ENCODE measurements around the gene BRIP1.

The BRIP1 gene

DNA sequence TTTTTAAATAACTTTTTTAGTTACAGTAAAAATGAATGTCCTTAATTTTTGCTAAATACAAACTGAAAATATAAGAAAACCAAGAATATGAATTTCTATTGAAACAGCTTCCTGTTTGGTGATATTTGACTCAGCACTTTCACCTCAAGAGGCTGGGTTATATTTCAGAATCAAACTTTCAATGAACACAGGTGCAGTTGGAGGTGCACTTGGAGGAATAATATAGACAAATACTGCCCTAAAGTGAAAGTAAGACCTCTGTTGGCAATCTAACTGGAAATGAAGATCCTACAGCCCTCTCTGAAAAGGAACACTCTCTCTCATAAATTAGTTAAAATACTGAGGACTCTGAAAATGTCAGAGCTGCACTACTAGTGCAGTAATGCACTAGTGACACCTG lies 106.2 kb downstream of the BRIP1 start:
- no peak for DNase-seq (ENCODE audit: low spot score)

DNA sequence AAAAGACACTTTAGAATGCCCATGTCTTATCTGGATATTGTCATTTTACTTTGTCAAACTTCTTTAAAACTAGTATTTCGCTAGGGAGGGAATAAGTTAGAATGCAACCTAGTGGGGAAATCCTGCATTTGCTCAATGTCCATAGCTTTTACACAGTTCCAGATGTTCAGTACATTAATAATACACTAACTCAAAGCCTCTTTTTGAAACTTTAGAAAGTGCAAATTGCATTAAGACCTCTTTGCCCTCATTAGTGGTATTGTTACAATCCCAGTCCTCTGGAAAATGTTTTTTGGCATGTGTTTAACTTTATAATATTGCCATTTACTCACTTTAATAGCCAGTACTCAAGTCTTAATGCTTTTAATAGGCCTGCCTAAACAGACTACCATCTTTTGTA lies 106.8 kb downstream of the BRIP1 start:
- DNase-seq (ENCODE audit: low spot score) = no peak

DNA sequence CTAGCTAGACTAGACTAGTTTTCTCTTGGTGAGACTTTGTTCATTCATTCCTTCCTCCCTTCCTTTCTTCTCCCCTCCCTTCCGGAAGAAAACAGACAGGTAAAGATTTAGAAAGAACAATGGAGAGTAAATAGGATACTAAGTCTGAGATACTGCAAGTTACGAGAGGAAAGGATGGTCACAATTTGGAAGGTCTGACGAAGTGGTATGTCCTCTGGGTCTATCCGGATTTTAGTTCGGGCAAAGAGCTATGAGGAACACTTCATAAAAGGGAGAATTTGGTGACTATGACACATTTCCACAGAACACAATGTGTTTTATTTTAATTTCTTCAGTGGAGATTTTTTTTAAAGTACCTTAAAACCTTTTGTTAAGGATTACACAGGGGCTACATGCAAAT lies 107.7 kb downstream of the BRIP1 start:
- no peak for DNase-seq (ENCODE audit: low spot score)

GRCh38 chr17:61755078-61755477 lies 108.2 kb downstream of the BRIP1 start:
- DNase-seq (ENCODE audit: low spot score) = no peak

DNA sequence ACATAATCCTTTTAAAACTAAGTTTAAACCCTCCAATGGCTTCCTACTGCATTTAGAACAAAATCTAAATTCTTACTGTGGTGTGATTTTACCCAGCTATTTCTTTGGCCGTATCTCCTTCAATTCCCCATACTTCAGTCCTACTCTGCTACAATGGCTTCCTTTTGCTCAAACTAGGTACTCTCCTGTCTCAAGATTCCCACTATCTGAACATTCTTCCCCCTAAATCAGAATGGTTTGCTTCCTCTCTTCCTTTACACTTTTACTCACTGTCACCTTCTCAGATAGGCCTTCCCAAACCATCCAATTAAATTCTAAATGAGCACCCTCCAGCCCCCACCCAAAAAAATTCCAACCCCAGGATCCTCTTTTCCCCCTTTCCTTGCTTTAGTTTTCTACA lies 109.2 kb downstream of the BRIP1 start:
- DNase-seq (ENCODE audit: low spot score) = no peak

GRCh38 chr17:61753696-61754095 lies 109.6 kb downstream of the BRIP1 start:
- DNase-seq (ENCODE audit: low spot score) = no peak

DNA sequence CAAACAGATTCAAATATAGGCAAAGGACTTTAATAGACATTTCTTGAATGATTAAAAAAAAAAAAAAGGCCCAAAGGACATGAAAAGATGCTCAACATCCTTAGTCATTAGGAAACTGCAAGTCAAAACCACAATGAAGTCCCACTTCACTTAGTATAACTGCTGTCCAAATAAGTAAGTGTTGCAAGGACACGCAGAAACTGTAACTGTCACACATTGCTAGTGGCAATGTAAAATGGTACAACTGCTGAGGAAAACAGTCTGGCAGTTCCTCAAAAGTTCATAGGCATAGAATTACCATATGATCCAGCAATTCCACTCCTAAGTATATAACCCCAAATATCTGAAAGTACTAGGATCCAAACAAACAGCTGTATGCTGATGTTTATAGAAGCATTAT lies 112.7 kb downstream of the BRIP1 start:
- DNase-seq (ENCODE audit: low spot score) = no peak

DNA sequence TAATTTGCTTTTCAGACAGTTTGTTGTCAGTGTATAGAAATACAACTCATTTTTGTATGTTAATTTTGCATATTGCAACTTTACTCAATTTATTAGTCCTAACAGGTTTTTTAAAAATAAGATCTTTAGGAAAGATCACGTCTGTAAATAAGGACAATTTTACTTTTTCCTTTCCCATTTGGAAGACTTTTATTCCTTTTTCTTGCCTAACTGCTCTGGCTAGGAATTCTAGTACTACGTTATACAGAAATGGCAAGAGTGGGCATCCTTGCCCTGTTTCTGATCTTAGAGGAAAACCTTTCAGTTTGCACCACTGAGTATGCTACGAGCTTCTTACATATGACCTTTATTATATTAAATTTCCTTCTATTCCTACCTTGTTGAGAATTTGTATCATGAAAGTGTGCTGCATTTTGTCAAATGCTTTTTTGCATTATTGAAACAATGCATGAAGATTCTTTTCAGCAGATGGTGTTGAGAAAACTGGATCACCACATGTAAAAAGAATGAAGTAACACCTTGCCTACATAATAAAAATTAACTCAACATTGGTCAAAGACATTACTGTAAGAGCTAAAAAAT lies 113.4 kb downstream of the BRIP1 start:
- DNase-seq (ENCODE audit: low spot score) = no peak

GRCh38 chr17:61746248-61746985 lies 116.9 kb downstream of the BRIP1 start:
- DNase-seq (ENCODE audit: low spot score) = no peak

DNA sequence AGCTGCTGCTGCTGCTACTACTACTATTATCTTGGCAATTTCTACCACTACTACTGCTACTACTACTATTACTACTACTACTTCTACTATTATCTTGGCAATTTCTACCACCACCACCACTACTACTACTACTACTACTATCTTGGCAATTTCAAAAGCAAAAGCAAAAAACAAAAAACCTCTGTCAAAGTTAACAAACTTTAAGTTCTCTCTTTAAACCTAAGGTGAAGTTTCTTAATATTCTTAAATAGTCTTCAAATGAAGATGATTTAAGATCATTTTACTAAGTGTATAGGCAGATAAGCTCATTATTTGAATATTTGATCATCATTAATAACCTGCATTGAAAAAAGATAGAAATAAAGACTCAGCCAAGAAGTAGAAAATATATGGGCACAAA lies 118.5 kb downstream of the BRIP1 start:
- DNase-seq (ENCODE audit: low spot score) = no peak

GRCh38 chr17:61744252-61744651 lies 119.1 kb downstream of the BRIP1 start:
- DNase-seq (ENCODE audit: low spot score) = no peak

- no peak for DNase-seq (ENCODE audit: low spot score)
Measured at GRCh38 chr17:61743766-61744165, 119.6 kb downstream of the BRIP1 start.

DNA sequence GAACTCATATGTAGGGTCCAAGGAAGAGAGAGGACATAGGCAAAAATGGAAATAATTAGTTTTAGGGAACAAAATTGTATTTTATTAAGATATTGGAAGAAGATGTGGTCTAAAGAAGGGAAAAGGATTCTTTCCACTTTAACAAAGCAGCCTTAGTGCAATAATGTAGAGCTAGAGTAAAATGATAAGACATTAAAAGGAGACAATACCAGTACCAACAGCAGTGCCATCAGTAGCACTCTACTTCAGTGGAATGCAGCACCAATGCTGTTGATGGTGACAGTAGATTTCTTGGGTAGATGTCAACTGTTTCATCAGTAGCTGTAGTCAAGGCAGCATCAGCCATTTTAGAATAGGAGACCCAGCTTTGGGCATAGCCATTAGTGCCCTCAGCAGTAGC lies 124.3 kb downstream of the BRIP1 start:
- no peak for DNase-seq (ENCODE audit: low spot score)

DNA sequence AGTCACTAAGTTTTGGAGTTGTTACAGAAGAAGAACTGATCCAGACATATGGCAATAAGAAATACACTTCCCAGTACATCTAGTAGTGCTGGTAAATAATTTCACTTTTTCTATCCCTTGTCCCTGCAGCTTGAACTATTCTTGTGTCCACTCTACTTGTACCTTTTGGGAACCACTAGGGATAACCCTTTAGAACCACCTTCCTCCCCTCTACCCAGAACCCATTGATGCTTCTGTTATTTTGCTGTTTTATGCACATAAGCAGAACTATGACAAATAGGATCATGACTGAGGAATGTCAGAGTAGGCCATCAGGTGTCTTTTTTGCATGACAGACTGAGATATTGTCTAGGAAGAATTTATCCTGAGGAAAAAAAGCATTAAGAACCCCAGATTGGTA lies 125.1 kb downstream of the BRIP1 start:
- no peak for DNase-seq (ENCODE audit: low spot score)

DNA sequence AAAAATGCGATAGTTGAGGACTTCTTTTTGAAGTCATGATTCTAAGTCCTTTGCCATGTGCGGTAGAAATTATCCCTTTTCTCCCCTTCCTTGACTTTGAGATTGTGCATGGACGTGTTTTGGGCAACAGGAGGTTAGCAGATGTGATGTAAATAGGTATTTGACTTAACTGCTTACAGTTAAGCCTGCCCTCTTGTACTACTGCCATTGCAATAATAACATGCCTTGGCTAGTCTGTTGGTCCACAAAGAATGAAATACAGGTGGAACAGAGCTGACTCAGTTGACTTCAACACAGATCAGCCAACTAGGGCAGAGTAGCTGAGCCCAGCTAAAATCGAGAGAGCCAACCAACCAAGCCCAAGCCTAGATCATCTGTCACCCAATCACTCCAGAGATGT lies 125.5 kb downstream of the BRIP1 start:
- DNase-seq (ENCODE audit: low spot score) = no peak

DNA sequence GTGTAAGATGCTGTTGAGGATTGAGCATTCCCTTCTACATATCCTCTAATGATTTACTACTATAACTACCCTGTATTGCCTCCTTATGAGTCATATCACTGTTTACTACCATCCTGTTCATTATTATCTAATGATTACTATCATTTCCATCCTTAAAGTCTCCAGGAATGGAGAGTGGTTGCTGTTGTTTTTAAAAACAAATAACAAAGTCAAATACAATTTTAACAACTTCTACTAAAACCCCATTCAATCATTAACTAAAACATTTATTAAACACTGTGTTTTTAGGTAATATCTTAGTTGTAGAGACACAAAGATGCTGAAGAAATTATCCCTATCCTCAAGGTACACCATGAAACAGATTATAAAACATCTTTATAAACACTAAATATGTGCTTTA lies 126.9 kb downstream of the BRIP1 start:
- no peak for DNase-seq (ENCODE audit: low spot score)

GRCh38 chr17:61735807-61736206 lies 127.5 kb downstream of the BRIP1 start:
- DNase-seq (ENCODE audit: low spot score) = no peak

GRCh38 chr17:61734466-61734865 lies 128.9 kb downstream of the BRIP1 start:
- no peak for DNase-seq (ENCODE audit: low spot score)

DNA sequence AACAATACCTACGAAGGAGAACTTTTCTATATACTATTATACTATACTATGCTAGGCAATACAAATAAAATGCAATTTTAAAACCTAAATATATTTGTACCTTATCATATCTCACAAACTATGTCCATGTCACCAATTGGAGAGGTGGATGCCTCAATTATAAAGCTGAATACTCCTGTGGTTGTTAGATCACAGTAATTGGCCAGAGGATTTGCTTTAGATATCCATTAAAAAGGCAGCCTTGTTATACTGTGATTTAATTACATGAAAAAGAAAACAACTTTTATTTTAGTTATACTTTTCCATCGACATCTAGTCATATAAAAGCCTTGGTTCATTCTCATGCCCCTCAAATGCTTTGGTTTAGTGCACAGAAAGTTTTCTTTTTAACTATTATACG lies 129.3 kb downstream of the BRIP1 start:
- no peak for DNase-seq (ENCODE audit: low spot score)

GRCh38 chr17:61733021-61733420 lies 130.3 kb downstream of the BRIP1 start:
- no peak for DNase-seq (ENCODE audit: low spot score)

DNA sequence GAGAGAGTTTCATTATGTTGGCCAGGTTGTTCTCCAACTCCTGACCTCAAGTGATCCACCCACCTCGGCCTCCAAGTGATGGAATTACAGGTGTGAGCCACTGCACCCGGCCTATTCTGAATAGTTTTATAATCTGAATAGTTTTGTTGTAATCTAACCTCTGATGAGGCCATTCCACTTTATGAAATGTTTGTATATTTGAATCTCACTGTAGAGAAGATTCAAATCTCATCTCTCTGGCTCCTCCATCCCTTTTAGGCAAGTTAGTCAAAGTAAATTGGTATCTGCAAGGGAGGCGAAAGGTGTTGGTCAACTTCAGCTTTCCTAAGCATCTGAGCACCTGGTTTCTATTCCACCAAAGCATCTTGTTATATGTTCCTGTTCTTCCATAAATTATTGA lies 131.2 kb downstream of the BRIP1 start:
- DNase-seq (ENCODE audit: low spot score) = no peak

- DNase-seq (ENCODE audit: low spot score) = no peak
Measured at GRCh38 chr17:61731330-61731729, 132.0 kb downstream of the BRIP1 start.

- no peak for DNase-seq (ENCODE audit: low spot score)
Measured at GRCh38 chr17:61729690-61730268, 133.5 kb downstream of the BRIP1 start.

GRCh38 chr17:61728297-61728836 lies 135.0 kb downstream of the BRIP1 start:
- no peak for DNase-seq (ENCODE audit: low spot score)

Measured in SW480 (cell line).